HG03097 (cell line): ENCODE data around the gene SIT1.

Experiments
- ATAC-seq: cut with Tn5 transposase; IDR thresholded peaks from one replicate; pipeline ENCODE4 v1.9.1; 2021; ENCODE audit not compliant: unreplicated experiment, low FRiP score

SIT1 gene

GRCh38 chr9:35650341-35651158, at the start of gene SIT1:
Gene SIT1 (minus strand): TSS chr9:35650931. CDS start chr9:35650853, 78 bp downstream.
- ATAC-seq = no peak

GRCh38 chr9:35700031-35700430, 49.3 kb upstream of the SIT1 start:
- no peak for ATAC-seq

GRCh38 chr9:35698231-35698630, 47.5 kb upstream of the SIT1 start:
- ATAC-seq = no peak

- no peak for ATAC-seq
These were observed 46.8 kb upstream of the SIT1 start for GRCh38 chr9:35697486-35697885.

- ATAC-seq = peak; percentile 52
These were observed 45.9 kb upstream of the SIT1 start for GRCh38 chr9:35696520-35697215.

- ATAC-seq = no peak
These were observed 45.2 kb upstream of the SIT1 start for GRCh38 chr9:35695943-35696401.

- no peak for ATAC-seq
These were observed 41.1 kb upstream of the SIT1 start for GRCh38 chr9:35691757-35692301.

- ATAC-seq = no peak
These were observed 40.6 kb upstream of the SIT1 start for GRCh38 chr9:35691334-35691650.

- no peak for ATAC-seq
These were observed 40.0 kb upstream of the SIT1 start for GRCh38 chr9:35690614-35691333.

- ATAC-seq = no peak
These were observed 39.5 kb upstream of the SIT1 start for GRCh38 chr9:35690294-35690613.

- ATAC-seq = no peak
These were observed 39.0 kb upstream of the SIT1 start, which contains the start of gene TPM2 for GRCh38 chr9:35689542-35690293. Gene TPM2 (minus strand): TSS chr9:35689925. CDS start chr9:35689817, 108 bp downstream.

GRCh38 chr9:35688558-35689541, 38.1 kb upstream of the SIT1 start:
- ATAC-seq = no peak

GRCh38 chr9:35687972-35688557, 37.3 kb upstream of the SIT1 start:
- no peak for ATAC-seq

- ATAC-seq = no peak
These were observed 36.6 kb upstream of the SIT1 start for GRCh38 chr9:35687306-35687705.

GRCh38 chr9:35686222-35687203, 35.8 kb upstream of the SIT1 start:
- ATAC-seq = no peak

- no peak for ATAC-seq
These were observed 34.8 kb upstream of the SIT1 start for GRCh38 chr9:35685506-35685905.

GRCh38 chr9:35684921-35685320, 34.2 kb upstream of the SIT1 start:
- no peak for ATAC-seq

GRCh38 chr9:35683323-35683722, 32.6 kb upstream of the SIT1 start:
- ATAC-seq = no peak
